GM12878 (cell line): ENCODE measurements around the gene DUOXA1.

Source experiments
- TF ChIP-seq, protein P1 (sequence below), 3 experiments: IDR thresholded peaks in 2 of 3; conservative IDR thresholded peaks in 1 of 3; 2 replicates each; pipeline ENCODE4 v1.5.1; 2011; ENCODE audit warnings: low read depth in 3 of 3, low read length in 3 of 3, mild to moderate bottlenecking in 3 of 3, control low read depth in 2 of 3, moderate library complexity in 2 of 3, inconsistent platforms in 1 of 3, mixed read lengths in 1 of 3; ENCODE audit not compliant: control insufficient read depth in 2 of 3, insufficient read depth in 1 of 3; ENCODE audit errors: extremely low read depth in 1 of 3
- TF ChIP-seq, protein P2 (sequence below): IDR thresholded peaks from 2 replicates; pipeline ENCODE4 v1.6.1; 2012; ENCODE audit warnings: low read depth, low read length, improper control_type of control experiment

DNA sequence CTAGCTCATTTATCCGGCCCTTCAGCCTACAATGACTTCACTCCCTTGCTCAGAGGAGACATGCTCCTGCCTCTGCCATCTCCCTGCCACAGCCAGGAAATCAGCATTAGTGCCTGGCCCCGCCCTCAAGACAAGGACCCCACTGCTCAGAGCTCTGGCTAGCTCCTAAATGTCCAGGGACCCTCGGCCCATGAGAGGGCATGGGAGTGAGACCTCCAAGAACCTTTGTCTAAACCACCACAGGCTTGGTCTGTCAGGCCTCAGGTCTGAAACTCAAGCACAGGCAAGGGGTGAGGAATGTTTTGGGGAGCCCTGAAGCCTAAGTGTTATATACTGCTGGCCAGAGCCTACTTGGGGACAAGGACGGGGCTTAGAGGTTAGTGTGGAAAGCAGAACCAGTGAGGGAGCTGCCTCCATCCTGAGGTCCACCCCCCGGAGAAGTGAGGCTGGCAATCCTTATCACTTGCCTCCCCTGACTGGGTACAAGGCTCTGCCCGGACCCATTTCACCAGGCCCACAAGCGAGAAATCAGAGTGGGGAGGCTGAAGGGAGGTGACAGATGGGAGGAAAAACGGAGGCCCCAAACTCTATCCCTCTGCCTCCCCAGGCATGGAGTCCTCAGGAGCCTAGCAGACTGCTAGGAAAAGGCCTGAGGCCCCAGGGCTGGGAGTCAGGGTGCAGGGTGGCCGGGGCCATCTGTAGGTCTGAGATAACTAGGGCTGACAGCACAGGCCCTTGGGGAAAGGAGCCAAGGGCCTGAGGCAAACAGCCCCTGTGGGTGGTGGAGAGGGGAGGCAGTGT, 39.3 kb upstream of the DUOXA1 start:
- TF ChIP-seq, protein P1, sequence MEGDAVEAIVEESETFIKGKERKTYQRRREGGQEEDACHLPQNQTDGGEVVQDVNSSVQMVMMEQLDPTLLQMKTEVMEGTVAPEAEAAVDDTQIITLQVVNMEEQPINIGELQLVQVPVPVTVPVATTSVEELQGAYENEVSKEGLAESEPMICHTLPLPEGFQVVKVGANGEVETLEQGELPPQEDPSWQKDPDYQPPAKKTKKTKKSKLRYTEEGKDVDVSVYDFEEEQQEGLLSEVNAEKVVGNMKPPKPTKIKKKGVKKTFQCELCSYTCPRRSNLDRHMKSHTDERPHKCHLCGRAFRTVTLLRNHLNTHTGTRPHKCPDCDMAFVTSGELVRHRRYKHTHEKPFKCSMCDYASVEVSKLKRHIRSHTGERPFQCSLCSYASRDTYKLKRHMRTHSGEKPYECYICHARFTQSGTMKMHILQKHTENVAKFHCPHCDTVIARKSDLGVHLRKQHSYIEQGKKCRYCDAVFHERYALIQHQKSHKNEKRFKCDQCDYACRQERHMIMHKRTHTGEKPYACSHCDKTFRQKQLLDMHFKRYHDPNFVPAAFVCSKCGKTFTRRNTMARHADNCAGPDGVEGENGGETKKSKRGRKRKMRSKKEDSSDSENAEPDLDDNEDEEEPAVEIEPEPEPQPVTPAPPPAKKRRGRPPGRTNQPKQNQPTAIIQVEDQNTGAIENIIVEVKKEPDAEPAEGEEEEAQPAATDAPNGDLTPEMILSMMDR (IDR thresholded peaks at IDR 0.05 in 2 of 3, conservative IDR thresholded peaks at IDR 0.05 in 1 of 3; ENCODE audit: control insufficient read depth in 2 of 3, extremely low read depth in 1 of 3, insufficient read depth in 1 of 3, low read depth in 3 of 3, low read length in 3 of 3) = no peak
- TF ChIP-seq, protein P2, sequence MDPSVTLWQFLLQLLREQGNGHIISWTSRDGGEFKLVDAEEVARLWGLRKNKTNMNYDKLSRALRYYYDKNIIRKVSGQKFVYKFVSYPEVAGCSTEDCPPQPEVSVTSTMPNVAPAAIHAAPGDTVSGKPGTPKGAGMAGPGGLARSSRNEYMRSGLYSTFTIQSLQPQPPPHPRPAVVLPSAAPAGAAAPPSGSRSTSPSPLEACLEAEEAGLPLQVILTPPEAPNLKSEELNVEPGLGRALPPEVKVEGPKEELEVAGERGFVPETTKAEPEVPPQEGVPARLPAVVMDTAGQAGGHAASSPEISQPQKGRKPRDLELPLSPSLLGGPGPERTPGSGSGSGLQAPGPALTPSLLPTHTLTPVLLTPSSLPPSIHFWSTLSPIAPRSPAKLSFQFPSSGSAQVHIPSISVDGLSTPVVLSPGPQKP = no peak
